Ishikawa (cell line): Measurements from ENCODE around the gene YAP1.

ENCODE experiments used
- CEBPB ChIP-seq: IDR thresholded peaks from 2 replicates; pipeline ENCODE4 v1.6.1; 2012
- CREB1 ChIP-seq: IDR thresholded peaks from 2 replicates; pipeline ENCODE4 v1.6.1; 2012; ENCODE audit warnings: low read depth
- EGR1 ChIP-seq: IDR thresholded peaks from 2 replicates; pipeline ENCODE4 v1.6.1; 2012
- EP300 ChIP-seq: IDR thresholded peaks from 2 replicates; pipeline ENCODE4 v1.6.1; 2012; ENCODE audit warnings: borderline replicate concordance
- FOXM1 ChIP-seq: IDR thresholded peaks from 2 replicates; pipeline ENCODE4 v1.6.1; 2012; ENCODE audit warnings: low read depth, borderline replicate concordance
- NFIC ChIP-seq: IDR thresholded peaks from 2 replicates; pipeline ENCODE4 v1.6.1; 2012
- RAD21 ChIP-seq: IDR thresholded peaks from 2 replicates; pipeline ENCODE4 v1.6.1; 2012; ENCODE audit warnings: low read depth
- TAF1 ChIP-seq: IDR thresholded peaks from 2 replicates; pipeline ENCODE4 v1.6.1; 2012; ENCODE audit warnings: low read depth, mild to moderate bottlenecking
- TCF12 ChIP-seq: IDR thresholded peaks from 2 replicates; pipeline ENCODE4 v1.6.1; 2012; ENCODE audit warnings: low read depth
- TEAD4 ChIP-seq: IDR thresholded peaks from 2 replicates; pipeline ENCODE4 v1.6.1; 2012
- YY1 ChIP-seq: IDR thresholded peaks from 2 replicates; pipeline ENCODE4 v1.6.1; 2012; ENCODE audit warnings: low read depth
- ZBTB7A ChIP-seq: IDR thresholded peaks from 2 replicates; pipeline ENCODE4 v1.6.1; 2012; ENCODE audit warnings: low read depth
- TF ChIP-seq, protein P1 (sequence below): IDR thresholded peaks from 2 replicates; pipeline ENCODE4 v1.6.1; 2012
- TF ChIP-seq, protein P2 (sequence below): IDR thresholded peaks from 2 replicates; pipeline ENCODE4 v1.6.1; 2012
- TF ChIP-seq, protein P3 (sequence below): IDR thresholded peaks from 2 replicates; pipeline ENCODE4 v1.6.1; 2012; ENCODE audit warnings: low read depth, mild to moderate bottlenecking

Gene YAP1

DNA sequence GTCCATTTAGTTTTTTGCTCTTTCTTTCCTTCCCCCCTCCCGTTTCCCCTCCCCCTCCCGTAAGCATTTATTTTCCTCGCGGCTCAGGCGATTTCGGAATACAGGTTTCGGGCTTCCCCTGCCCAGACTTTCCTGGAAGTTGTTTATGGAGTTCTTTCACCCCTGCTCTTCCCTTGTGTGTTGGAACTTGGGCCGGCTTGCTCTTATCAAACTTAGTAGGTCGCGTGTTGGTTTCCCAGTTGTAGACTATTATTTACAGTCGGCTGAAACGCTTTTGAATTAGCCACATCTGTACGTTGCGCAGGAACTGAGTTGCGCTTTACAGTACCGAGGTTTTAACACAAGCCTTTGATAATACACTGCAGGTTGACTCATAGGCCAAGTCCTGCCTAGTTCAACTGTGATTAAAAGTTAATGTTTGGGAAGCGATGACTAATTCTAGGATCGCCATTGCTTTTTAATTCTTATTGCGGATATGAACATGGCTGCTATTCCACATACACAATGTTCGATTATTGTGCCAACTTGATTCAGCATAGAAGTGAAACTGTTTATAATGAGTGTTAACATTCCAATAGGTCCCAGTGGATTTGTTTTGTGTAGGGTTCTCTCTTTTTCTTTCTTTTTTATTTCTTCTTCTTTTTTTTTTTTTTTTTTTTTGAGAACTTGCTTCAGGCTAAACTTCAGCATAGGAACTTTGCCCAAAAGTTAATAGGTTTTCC is 1.7 kb downstream of the YAP1 start:
- TF ChIP-seq YY1 (peak; percentile 52; the same call in 1 of the 2 replicates), FOXM1 (peak; percentile 39; the same call in 1 of the 2 replicates), TAF1 (no peak; the same call in 1 of the 2 replicates)

DNA sequence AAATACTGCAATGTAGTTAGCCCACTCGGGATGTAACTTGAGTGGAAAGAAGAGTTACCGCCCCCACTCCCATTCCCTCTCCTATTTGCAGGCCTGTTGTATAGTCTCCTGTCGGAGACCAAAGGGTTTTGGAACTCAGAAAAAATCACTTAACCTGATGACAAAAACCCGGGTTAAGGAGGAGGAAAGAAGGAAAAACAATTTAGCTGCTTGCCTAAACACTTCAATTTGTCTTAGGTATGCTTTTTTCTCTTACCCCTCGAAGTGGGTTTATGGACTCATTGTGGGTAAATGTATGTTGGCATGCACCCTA is 2.2 kb downstream of the YAP1 start:
- TF ChIP-seq TCF12 (no peak), CEBPB (no peak), FOXM1 (no peak), EGR1 (no peak), YY1 (no peak), CREB1 (no peak), NFIC (no peak), TAF1 (no peak), TEAD4 (no peak), ZBTB7A (no peak)
- TF ChIP-seq, protein P1, sequence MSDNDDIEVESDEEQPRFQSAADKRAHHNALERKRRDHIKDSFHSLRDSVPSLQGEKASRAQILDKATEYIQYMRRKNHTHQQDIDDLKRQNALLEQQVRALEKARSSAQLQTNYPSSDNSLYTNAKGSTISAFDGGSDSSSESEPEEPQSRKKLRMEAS = no peak
- TF ChIP-seq, protein P2, sequence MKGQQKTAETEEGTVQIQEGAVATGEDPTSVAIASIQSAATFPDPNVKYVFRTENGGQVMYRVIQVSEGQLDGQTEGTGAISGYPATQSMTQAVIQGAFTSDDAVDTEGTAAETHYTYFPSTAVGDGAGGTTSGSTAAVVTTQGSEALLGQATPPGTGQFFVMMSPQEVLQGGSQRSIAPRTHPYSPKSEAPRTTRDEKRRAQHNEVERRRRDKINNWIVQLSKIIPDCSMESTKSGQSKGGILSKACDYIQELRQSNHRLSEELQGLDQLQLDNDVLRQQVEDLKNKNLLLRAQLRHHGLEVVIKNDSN = no peak

DNA sequence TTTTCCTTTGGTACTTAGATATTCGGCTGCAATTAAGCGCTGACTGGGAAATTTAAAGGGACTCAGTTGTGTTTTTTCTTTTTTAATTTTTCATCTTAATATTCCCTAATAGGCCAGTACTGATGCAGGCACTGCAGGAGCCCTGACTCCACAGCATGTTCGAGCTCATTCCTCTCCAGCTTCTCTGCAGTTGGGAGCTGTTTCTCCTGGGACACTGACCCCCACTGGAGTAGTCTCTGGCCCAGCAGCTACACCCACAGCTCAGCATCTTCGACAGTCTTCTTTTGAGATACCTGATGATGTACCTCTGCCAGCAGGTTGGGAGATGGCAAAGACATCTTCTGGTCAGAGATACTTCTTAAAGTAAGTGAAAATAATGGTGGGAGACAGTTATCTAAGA is 3.8 kb downstream of the YAP1 start:
- TF ChIP-seq YY1 (no peak), RAD21 (no peak), TCF12 (no peak), ZBTB7A (no peak), CREB1 (no peak), NFIC (no peak)

DNA sequence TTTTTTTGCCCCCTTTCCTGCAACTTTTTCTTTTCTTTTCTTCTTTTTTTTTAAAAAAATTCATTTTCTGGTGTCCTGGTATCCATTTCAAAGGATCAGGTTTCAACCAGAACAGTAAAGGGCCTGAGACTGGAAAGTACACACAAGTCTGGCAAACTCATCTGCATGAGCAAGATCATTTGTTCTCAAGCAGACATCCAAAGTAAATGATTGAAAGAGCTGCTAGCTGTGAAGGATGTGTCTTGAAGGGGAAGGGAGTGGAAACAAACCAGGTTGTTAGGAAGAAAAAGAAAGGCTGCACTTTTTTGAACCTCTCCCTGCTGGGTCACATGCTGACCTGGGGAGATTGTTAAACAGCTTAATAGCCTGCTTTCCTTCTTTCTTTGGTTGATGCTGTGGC is 5.3 kb downstream of the YAP1 start:
- no peak for TF ChIP-seq TEAD4
- TF ChIP-seq, protein P2 = peak; percentile 53; the same call in 1 of the 2 replicates
- 0 out of 2 replicates have a peak, but pooled peaks have one; percentile 26 for TF ChIP-seq NFIC

DNA sequence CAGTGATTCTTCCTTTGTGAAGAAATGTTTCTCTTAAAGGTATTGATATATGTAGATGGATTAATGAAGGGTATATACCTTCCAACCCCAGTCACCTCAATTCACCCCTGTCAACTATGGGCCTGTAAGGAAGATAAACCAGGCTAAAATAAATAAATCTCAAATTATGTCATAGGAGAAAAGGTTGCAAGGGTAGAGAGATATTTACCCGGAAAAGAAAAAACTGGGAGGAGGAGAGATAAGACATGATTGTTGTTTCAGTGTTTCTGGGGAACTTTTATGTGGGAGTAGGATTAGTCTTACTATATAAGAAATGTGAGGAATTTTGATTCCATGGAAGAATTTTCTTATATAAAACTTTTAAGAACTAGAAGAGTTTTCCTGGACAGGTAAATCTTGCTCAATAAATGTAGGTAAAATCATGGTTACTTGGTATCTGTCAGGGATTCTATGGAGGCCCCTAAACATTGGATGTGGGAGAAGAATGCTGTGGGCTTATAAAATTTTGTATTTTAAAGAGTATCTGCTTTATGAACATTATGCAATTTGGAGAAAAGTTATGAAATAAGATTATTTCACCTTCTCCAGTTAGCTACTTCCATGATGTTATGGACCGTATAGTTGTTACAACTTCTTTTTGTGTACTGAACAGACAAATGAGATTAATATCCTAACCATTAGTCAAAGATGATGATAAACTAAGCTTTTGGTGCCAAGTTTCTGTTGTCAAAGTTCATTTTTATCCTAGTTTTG is 6.4 kb downstream of the YAP1 start:
- TF ChIP-seq TCF12 (no peak), CEBPB (no peak), FOXM1 (no peak), EP300 (no peak), RAD21 (no peak), YY1 (no peak), CREB1 (no peak), EGR1 (no peak), TEAD4 (no peak), NFIC (no peak), TAF1 (no peak), ZBTB7A (no peak)
- TF ChIP-seq, protein P1 = no peak
- TF ChIP-seq, protein P3, sequence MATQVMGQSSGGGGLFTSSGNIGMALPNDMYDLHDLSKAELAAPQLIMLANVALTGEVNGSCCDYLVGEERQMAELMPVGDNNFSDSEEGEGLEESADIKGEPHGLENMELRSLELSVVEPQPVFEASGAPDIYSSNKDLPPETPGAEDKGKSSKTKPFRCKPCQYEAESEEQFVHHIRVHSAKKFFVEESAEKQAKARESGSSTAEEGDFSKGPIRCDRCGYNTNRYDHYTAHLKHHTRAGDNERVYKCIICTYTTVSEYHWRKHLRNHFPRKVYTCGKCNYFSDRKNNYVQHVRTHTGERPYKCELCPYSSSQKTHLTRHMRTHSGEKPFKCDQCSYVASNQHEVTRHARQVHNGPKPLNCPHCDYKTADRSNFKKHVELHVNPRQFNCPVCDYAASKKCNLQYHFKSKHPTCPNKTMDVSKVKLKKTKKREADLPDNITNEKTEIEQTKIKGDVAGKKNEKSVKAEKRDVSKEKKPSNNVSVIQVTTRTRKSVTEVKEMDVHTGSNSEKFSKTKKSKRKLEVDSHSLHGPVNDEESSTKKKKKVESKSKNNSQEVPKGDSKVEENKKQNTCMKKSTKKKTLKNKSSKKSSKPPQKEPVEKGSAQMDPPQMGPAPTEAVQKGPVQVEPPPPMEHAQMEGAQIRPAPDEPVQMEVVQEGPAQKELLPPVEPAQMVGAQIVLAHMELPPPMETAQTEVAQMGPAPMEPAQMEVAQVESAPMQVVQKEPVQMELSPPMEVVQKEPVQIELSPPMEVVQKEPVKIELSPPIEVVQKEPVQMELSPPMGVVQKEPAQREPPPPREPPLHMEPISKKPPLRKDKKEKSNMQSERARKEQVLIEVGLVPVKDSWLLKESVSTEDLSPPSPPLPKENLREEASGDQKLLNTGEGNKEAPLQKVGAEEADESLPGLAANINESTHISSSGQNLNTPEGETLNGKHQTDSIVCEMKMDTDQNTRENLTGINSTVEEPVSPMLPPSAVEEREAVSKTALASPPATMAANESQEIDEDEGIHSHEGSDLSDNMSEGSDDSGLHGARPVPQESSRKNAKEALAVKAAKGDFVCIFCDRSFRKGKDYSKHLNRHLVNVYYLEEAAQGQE = no peak
- TF ChIP-seq, protein P2 = no peak

DNA sequence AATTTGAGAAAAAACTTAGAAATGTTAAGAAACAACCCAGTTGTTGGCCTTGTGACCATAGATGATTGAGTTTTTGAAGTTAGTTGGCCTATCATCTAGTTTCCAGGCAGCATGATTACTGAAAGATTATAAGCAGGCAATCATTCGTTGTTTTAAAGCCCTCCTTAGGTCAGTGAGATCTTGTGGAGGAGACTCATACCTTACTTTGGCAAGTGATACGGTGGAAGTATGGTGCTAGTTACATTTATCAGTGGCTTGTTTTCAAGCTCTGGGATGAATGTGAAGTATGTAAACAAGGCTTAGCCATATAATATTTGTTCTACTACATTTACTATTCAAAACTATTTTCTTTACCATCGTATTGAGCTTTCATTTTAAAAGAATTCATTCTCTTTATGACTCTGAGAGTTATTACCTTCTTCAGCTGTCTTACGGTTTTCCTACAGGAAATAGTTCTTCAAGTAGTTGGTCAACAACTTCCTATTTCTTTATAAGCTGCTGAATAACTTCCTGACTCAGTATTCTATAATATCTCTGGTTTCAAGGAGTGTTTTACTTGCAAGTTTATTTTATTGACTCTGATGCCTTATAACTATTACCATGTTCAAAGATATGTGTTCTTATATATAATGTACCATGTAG is 7.3 kb downstream of the YAP1 start:
- TF ChIP-seq CEBPB = no peak
- no peak for TF ChIP-seq EP300
- TF ChIP-seq TAF1 = no peak
- TF ChIP-seq ZBTB7A = no peak
- TF ChIP-seq RAD21 = no peak
- no peak for TF ChIP-seq NFIC
- TF ChIP-seq, protein P3 = no peak
- no peak for TF ChIP-seq FOXM1
- TF ChIP-seq, protein P1 = no peak
- TF ChIP-seq TCF12 = no peak
- no peak for TF ChIP-seq YY1
- no peak for TF ChIP-seq EGR1
- no peak for TF ChIP-seq CREB1
- no peak for TF ChIP-seq TEAD4
- TF ChIP-seq, protein P2 = no peak
